Inferior parietal cortex (tissue), 1 donor: ENCODE measurements around the gene SASH3.

Source experiments
- DNase-seq: peaks from one replicate; pipeline ENCODE4 v3.0.0-alpha.2; 2016; ENCODE audit errors: extremely low spot score

SASH3 gene

DNA sequence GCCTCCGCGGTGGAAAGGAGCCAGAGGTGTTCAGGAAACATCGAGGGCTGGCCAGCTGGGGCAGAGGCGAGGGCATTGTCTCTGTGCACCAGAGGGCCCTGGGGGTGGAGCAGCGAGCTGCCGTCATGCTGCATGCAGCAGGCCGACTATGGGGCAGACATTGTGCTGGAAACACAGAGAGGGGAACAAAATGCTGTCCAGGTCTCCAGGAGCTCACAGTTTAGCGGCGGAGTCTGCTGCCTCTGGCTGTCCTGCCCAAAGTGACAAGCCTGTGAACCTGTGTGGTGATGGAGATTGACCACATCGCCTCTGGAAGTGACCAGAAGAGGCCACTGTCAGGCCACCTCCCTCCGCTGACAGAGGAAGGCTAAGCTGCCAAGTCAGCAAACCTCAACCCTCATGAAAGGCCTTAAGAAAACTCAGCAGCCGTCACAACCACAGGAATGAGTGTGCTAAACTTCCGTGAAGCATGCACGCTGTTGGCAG, 20.1 kb upstream of the SASH3 start:
- DNase-seq = peak; percentile 30

DNA sequence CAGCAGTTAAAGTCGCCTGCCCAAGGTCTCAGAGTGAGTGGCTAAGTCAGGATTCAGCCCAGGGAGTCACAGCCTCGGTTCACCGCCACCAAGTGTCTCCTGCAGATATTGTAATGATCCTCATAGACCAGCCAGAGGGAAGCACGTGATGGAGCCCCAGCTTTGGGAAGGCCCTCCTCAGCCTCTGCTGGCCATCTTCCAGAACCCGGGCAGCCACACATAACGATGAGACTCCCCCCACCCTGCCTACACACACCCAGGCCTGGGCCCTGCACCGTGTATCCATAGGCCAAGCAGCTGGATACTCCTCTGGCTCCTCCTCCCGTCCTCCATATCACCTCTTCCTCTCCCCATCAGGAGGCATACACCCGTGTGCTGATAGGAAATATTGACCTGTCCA, 19.6 kb upstream of the SASH3 start:
- DNase-seq = no peak

DNA sequence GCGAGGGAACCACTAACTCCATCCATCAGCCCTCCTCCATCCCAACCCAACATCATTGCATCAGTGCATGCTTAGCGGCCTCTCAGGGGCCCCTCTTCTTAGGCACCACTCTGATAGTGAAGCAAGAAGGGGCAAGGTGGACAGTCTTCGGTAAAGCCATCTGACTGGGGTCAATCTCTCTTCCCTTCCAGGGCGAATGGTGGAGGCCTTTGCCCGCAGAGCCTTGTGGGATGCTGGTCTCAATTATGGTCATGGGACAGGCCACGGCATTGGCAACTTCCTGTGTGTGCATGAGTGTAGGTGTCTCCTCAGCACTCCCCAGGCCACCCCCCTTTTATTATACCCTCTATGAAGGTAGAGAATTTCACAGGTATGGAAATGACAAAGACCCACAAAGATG, 18.8 kb upstream of the SASH3 start:
- DNase-seq = no peak

DNA sequence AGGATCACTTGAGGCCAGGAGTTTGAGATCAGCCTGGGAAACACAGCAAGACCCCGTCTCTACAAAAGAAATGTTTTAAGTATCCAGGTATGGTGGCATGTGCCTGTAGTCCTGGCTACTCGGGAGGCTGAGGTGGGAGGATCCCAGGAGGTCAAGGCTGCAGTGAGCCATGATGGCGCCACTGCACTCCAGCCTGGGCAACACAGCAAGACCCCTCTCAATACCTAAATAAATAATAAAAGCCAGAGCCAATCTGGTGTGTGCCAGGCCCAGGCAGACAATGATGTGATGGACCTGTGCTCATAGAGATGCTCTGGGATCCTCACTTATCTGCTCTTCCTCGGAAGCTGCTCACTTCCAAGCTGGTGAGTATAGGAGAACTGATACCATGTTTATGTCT, 18.2 kb upstream of the SASH3 start:
- no peak for DNase-seq

DNA sequence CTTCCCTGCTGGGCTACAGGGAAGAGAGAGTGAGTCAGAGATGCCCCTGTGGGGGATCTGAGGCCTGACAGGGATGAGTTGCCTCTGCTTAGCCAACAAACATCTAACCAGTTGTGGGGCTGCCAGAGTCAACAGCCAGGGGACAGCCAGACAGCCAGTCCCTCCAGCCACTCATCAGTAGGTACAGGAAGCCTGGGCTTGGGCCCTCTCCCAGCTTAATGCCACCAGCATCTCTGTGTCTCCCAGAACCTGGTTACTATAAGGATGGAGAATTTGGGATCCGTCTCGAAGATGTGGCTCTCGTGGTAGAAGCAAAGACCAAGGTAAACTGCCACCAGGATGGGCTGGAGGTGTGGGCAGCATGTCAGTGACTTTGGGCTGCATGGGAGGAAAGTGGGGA, 17.3 kb upstream of the SASH3 start:
- DNase-seq = no peak

DNA sequence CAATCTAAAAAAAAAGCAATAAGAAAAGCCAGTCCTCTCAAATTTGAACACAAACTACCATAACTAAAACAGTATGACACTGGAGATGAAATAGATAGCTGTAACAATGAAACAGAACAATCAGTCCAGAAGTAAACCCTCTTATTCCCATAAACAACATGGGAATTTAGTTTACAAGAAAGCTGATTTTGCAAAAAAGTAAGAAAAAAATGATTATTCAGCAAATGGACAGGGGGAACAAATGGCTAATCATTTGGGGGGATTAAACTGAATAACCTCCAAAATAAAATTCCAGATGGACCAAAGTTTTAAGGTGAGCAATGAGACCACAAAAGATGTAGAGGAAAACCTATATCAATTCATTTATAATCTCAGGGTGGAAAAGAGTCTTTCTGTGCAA, 16.1 kb upstream of the SASH3 start:
- DNase-seq = no peak

DNA sequence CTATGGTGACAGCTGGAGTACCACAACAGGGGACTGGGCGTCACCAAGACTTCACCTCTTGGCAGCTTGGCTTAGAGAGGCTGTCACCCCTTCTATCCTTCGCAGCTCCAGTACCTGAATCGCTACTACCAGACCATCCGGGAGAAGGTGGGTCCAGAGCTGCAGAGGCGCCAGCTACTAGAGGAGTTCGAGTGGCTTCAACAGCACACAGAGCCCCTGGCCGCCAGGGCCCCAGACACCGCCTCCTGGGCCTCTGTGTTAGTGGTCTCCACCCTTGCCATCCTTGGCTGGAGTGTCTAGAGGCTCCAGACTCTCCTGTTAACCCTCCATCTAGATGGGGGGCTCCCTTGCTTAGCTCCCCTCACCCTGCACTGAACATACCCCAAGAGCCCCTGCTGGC, 11.6 kb upstream of the SASH3 start:
- DNase-seq = no peak

DNA sequence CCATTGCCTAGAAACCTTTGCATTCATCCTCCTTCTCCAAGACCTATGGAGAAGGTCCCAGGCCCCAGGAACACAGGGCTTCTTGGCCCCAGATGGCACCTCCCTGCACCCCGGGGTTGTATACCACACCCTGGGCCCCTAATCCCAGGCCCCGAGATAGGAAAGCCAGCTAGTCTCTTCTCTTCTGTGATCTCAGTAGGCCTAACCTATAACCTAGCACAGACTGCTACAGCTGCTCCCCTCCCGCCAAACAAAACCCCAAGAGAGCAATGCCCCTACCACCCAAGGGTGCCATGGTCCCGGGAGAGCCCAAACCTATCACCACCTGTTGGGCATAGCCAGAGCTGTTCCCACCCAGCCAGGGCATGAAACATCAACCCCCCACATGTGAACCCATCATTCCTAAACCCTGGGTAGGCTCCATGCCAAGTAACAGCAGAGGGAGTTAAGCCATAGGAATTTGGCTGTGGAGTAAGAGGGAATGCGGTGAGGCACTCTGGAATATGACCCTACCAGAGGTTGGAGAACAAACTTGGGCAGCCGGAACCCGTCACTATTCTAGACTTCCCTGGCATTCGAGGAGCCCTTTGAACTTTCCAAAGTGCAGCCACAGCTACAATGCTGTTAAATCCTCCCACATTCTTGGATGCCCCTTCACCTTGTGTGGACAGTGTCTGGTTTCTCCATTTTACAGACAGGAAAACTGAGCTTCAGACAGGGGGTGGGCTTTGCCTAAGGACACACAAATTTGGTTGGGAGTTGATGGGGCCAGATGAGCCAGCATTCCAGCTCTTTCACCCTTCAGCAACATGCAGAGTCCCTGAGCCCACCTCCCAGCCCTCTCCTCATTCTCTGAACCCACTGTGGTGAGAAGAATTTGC, 10.9 kb upstream of the SASH3 start:
- DNase-seq = no peak

DNA sequence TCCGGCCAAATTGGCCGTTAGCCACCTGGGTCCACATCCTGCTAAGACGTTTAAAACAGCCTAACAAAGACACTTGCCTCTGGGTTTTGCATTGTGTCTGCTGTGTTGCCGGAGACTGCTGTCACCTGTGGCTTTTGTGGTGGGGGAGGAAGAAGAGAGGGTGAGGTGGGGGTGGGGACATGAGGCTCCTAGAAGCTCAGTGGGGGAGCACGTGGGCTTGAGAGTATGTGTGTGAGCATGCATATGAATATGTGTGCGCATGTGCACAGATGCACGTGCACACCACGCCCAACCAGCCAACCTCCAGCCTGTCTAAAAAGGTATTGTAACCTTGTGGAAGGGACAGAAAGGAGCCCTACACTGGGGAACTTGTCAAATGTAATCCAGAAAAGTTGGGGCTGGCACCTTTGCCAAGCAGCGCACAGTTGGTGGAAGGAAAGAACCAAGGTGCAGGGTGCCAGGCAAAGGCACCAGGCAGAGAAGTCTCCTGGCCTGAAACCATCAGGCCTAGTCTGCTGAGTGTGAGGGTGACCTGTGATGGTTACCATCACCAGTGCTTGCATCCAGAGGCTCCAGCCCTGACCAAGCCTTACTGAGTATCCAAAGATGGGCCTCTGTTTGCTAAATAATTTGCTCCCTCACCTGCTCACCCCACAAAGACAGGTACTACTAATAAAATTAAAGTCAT, 10.1 kb upstream of the SASH3 start:
- DNase-seq = no peak

DNA sequence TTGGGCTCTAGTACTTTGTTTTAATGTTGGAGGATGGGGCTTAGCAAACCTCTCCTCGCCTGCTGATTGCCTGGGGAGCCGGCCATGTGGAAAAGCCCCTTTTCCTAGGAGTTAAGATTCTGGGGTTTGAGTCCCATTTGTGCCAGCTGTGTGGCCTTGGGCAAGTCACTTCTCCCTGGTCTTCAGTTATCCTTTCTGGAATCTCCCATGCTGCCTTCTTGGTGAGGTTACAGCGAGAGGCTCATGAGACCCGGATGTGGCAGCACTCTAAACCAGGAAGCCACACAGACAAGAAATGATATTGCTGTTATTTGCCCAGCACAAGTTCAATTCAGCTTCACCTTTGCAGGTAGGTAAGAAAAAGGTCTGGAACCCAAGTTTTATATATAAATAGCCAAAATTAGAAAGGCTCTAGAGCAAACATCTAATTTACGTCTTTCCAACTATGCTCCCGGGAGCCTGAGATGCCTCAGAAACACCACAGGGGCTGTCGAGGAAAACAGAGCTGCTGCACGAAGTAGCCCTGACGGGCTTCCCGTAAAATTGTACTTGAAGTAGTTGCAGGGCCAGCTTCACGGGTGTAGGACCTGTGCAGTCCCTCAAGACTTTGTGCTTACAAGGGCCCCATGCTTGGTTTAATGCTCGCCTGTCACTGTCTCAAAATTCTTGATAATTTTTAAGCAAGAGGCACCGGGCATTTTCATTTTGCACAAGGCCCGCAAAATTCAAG, 8.3 kb upstream of the SASH3 start:
- no peak for DNase-seq

DNA sequence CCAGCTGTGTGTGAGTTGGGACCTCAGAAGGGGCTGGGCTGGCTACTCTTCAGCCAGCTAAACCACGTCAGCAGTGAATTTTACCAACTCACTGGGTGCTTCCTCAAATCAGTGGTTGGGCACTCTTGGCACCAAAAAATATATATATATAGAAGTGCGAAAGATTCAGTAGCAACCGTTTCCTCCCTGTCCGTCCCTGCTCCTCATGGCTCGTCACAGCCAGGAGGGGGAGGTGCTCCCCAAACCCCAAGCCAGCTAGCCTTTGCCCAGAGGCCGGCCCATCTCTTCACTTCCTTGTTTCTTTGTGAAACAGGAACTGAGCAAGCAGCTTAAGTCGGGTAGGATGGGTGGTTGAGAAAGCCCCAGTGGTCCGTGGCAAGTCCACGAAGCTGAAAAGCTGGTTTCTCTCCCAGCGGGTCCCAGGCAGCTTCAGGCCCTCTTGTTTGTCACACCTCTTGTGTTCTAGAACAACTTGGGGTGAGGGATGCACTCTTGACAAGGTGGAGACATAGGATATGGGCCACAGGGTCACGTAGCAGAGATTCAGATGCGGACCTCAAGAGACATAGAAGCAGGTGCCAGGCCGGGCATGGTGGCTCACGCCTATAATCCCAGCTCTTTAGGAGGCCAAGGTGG, 6.8 kb upstream of the SASH3 start:
- no peak for DNase-seq

DNA sequence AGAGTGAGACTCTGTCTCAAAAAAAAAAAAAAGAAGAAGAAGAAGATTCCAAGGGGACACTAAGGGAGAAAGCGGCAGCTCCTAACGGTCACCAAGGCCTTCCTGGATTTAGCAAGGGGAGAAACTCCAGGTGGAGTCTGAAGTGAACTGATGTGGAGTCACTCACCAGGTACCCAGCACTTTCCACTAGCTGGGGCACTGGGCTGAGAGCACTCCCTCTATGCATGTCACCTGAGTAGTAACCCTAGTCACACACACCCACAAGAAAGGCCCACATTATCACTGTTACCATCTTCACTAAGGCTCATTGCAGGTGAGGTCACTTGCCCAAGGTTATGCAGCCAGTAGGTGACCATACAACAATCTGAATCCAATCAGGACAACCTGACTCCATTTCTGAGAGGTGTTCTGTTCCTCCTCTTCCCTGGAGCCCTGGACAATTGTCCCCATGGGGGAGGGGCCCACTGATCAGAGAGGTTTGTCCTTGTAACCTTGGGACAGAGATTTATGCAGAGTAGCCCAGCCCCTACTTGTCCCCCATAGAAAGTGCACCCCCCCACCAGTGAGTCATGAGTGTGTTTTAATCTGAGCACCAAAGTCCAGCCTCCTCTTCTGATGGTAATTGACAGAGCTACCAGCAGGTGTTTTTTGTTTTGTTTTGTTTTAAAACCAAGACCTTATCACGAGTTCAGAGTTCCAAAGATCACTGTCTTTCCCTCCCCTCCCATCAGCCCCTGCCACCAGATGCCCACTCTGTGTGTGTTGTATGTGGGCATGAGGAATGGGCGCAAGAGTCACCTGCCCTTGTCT, 5.9 kb upstream of the SASH3 start:
- no peak for DNase-seq

DNA sequence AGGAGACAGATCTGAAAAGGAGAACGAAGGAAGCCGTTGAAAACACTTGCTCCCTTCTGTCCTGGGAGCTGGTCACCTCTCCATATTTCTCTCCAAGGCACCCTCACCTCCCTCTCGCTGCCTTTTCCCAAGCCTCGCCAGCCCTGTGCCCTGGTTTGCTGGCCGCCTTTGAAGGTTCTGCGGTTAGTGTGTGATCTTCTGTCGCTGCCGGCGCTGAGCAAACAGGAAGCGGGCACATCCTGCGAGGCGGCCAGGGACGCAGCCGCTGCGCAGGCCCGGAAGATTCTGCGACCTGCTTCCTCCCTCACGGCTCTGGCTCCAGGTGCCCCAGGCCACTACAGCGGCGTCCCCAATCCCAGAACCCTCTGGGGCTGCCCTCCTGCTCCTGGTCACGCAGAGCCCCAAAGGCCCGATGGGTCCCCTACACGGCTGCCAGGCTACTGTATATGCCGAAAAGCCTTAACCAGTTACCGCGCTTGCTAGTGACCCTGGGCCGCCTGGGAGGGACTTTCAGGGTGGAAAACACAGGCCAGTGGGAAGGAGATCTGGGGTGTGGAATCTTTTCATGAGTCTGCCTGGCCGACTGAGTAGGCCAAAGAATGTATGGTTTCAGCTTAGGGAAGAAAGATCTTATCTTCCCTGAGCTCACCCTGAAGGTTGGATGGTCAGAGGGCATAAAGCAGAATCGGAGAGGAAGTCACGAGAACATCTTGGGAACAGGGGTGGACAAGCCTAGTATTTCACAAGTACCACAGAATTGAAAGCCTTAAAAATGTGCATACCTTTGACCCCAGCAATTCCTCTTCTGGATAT, 2.3 kb upstream of the SASH3 start:
- no peak for DNase-seq

DNA sequence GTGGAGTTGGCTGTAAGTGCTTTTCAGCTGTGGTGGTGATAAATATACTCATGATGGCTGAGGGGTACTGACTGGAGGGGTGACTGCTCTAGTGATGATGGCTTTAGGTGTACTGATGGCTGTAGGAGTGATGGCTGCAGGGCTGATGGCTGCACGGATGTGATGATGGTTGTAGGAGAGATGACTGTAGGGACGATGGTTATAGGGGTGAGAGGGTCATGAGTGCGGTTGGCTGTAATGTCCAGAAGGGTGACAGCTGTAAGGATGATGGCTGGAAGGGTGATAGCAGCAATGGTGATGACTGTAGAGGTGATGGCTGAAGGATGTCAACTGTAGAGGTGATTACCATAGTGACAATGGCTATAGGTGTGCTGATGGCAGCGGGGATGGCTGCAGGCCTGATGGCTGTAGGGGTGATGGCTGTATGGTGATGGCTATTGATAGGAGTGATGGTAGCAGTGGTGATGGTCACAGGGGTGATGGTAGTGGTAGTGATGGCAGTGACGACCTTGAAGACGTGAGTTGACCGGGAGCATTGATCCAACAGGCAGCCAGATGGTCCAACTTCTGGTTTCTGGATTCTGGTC, 570 bp upstream of the SASH3 start:
- no peak for DNase-seq

DNA sequence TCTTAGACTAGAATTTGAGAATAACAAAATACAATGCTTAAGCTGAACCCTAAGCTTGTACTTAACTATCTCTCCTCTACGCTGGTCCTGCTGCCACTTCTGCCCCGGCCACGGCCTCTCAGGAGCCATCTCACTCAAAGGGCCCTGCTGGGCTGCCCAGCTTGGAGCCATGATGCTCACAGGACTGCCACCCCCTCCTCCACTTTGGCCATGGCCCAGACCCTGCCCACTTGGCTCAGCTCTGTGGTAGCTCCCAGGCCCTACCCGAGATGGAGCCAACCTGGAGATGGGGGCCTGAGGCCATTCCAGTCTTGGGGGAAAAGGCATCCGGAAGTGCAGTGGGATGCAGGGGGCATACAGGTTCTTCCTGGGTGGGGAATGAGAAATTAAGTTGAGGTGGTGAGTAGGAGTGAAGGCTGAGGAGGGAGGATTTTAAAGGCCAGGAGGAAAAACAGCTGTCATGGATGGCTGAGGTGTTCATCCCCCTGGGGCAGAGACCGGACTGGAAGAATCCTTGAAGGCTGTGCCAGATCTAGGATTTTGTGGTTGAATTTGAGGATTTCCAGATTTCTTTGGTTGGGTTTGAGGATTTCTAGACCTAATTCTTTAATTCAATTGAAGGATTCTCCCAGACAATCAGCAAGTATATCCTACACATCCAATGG, 824 bp downstream of the SASH3 start:
- DNase-seq = no peak

DNA sequence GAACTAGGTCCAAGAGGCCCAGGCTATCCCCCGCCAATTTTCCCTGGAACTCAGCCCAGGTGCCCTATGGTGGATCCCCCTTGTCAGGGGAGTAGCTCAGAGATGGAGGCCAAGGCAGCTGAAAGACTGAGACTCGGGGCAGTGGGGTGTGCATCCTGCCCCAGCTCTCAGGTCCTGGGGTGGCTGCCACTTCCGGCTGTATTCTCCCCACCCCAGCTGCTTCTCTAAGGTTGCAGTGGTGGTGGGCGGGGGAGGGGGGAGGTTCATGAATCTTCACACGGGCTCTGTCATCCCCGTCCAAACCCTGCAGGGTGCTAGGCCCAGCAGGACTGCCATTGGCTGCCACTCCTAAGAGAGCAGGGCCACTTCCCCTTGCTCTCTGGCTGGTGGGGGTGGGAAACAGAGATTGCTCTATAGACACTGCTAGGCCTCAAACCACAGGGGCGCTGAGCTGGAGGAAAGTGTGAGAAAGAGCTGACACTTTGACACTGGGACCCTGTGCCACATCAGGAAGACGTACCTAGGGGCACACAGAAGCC, 1.5 kb downstream of the SASH3 start:
- DNase-seq = no peak

DNA sequence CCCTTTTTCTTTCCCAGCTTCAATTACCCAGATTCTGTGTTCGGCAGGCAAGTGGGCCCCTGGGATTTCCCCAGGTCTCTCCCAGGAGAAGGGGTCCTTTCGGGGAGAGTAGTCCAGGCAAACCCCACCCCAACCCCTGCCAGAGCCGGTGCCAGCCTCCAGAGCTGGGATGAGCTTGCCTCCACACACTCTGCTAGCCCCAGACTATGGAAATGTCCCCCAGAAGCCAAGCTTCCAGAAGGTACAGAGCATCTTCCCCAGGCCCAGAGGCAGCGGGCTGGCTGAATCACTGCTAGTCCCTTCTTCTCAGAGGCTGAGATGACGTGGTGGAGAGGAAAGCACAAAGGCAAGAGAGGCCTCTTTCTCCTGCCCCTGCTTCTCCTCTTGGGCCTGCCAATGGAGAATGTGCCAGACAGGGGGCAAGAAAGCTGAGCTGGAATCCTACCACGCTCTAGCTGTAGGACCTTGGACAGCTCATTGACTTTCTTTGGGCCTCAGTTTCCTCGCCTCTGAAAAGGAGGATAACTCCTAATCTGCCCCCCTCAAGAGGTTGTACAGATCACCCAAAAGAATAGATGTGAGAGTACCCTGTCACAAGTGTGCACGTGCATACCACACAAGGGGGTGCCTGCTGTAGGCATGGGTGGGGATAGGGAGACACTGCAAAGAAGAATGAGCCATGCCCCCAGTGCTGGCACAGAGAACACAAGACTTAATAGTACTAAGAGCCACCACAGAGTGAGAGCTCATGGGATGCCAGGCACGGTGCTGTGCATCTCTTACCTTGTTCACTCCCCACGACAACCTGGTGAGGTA, 2.1 kb downstream of the SASH3 start:
- no peak for DNase-seq

DNA sequence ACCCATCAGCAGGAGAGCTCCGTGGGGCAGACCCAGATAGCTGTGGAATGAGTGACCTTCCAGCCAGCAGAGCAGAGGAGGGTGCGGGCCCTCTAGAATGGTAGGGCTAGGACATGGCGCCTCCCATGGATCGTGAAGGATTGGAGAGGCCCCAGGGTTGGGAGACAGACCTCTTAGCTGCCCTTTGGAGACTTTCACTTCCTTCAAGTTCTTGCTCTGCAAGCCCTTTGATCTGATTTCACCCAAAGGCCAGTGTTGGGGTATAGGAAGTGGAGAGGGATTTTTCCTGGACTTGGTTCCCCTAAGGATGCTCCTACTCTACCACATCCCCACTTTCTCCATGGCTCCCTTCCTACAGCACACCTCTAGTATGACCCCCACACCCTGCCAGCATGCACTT, 3.0 kb downstream of the SASH3 start:
- no peak for DNase-seq
